GM19395 (cell line): ENCODE results near the gene ZNF366.

Experiments used
- ATAC-seq: cut with Tn5 transposase; IDR thresholded peaks from one replicate; pipeline ENCODE4 v1.9.1; 2021; ENCODE audit warnings: mild to moderate bottlenecking, moderate library complexity; ENCODE audit not compliant: unreplicated experiment

ZNF366 gene

GRCh38 chr5:72519111-72519510, 11.9 kb upstream of the ZNF366 start:
- ATAC-seq, result no peak

- ATAC-seq, result no peak
These were observed 10.9 kb upstream of the ZNF366 start for GRCh38 chr5:72518001-72518683.

GRCh38 chr5:72516916-72517315, 9.7 kb upstream of the ZNF366 start:
- no peak for ATAC-seq

- no peak for ATAC-seq
These were observed 8.0 kb upstream of the ZNF366 start for GRCh38 chr5:72515211-72515610.

- ATAC-seq, result no peak
These were observed 5.3 kb upstream of the ZNF366 start for GRCh38 chr5:72512593-72512860.

- ATAC-seq, result no peak
These were observed 4.8 kb upstream of the ZNF366 start for GRCh38 chr5:72511774-72512592.

- no peak for ATAC-seq
These were observed 4.2 kb upstream of the ZNF366 start for GRCh38 chr5:72511366-72511765.

- peak; percentile 48 for ATAC-seq
These were observed 3.5 kb upstream of the ZNF366 start for GRCh38 chr5:72510610-72511181.

GRCh38 chr5:72509401-72509800, 2.2 kb upstream of the ZNF366 start:
- ATAC-seq, result no peak

GRCh38 chr5:72508241-72509170, 1.3 kb upstream of the ZNF366 start:
- peak; percentile 94 for ATAC-seq

- no peak for ATAC-seq
These were observed 663 bp upstream of the ZNF366 start for GRCh38 chr5:72507907-72508238.

GRCh38 chr5:72506158-72506549, 1.1 kb downstream of the ZNF366 start:
- no peak for ATAC-seq

- no peak for ATAC-seq
These were observed 1.6 kb downstream of the ZNF366 start for GRCh38 chr5:72505539-72506157.

GRCh38 chr5:72505016-72505415, 2.2 kb downstream of the ZNF366 start:
- no peak for ATAC-seq

- no peak for ATAC-seq
These were observed 3.2 kb downstream of the ZNF366 start for GRCh38 chr5:72503888-72504491.

GRCh38 chr5:72501488-72501887, 5.7 kb downstream of the ZNF366 start:
- ATAC-seq, result no peak

GRCh38 chr5:72499730-72500129, 7.5 kb downstream of the ZNF366 start:
- no peak for ATAC-seq

- ATAC-seq, result no peak
These were observed 8.1 kb downstream of the ZNF366 start for GRCh38 chr5:72499090-72499489.

GRCh38 chr5:72498284-72498683, 8.9 kb downstream of the ZNF366 start:
- no peak for ATAC-seq

GRCh38 chr5:72497823-72498222, 9.4 kb downstream of the ZNF366 start:
- ATAC-seq, result no peak

GRCh38 chr5:72495410-72495809, 11.8 kb downstream of the ZNF366 start:
- ATAC-seq, result no peak
